ENCODE results near the gene MFN1. TPM values are rescaled to one million over a fixed set of nuclear protein-coding genes. Genes with fewer than 3 reads are reported as not detected.
A peak's percentile ranks its signal among the peaks of the same experiment; 100 is the strongest.

The MFN1 gene
- total RNA-seq, 4 donors from 2014 or later = 32.8 to 48.6 (median 37.3) TPM

GRCh38 chr3:179375091-179375999, 27.8 kb downstream of the MFN1 start:
- H3K27ac ChIP-seq (replicated peaks in 1 of 4) = no peak overlapping the region
- no peaks in the 10 kb centered on the region for H3K4me1 ChIP-seq
- H3K4me3 ChIP-seq = no peak overlapping the region
- intact Hi-C loops (cut with DNase I) = no loop called here
- H3K9me3 ChIP-seq = no peaks in the 10 kb centered on the region
- no peaks in the 10 kb centered on the region for H3K27me3 ChIP-seq
- DNase-seq (ENCODE audit: extremely low spot score) = no peak
- TF ChIP-seq CTCF (IDR thresholded peaks at IDR 0.05) = no peak
- no peak for TF ChIP-seq POLR2AphosphoS5 (IDR thresholded peaks at IDR 0.05)
- TF ChIP-seq EP300 (IDR thresholded peaks at IDR 0.05) = no peak
- no peak for TF ChIP-seq POLR2A (IDR thresholded peaks at IDR 0.05; ENCODE audit: low read depth)
- 86% methylated on average over 12 of the region's 12 CpGs for WGBS
- H3K36me3 ChIP-seq = peaks cover 39 to 76% (median 55%) of the 10 kb centered on the region in 4 donors

GRCh38 chr3:179376474-179376873, 29.0 kb downstream of the MFN1 start:
- TF ChIP-seq POLR2A (IDR thresholded peaks at IDR 0.05; ENCODE audit: low read depth) = no peak
- no peak for TF ChIP-seq EP300 (IDR thresholded peaks at IDR 0.05)
- no peak for TF ChIP-seq POLR2AphosphoS5 (IDR thresholded peaks at IDR 0.05)
- no peak for TF ChIP-seq CTCF (IDR thresholded peaks at IDR 0.05)
- Histone ChIP-seq H3K4me3 (no peak overlapping the region), H3K9me3 (no peaks in the 10 kb centered on the region), H3K36me3 (peaks cover 39 to 76% (median 61%) of the 10 kb centered on the region in 4 donors), H3K4me1 (no peaks in the 10 kb centered on the region), H3K27ac (replicated peaks in 1 of 4) (no peak overlapping the region), H3K27me3 (no peaks in the 10 kb centered on the region)
- no peak for DNase-seq (ENCODE audit: extremely low spot score)
- 84% methylated on average over 1 of the region's 1 CpG for WGBS
- intact Hi-C loops (cut with DNase I) = no loop called here

- DNase-seq (ENCODE audit: extremely low spot score) = no peak
- Histone ChIP-seq H3K9me3 (no peaks in the 10 kb centered on the region), H3K36me3 (peaks cover 3 to 57% (median 34%) of the 10 kb centered on the region in 4 donors), H3K4me1 (peaks cover 0 to 13% (median 9%) of the 10 kb centered on the region in 4 donors), H3K27me3 (no peaks in the 10 kb centered on the region), H3K27ac (replicated peaks in 1 of 4) (peak overlapping the region; percentile 1 to 48 (median 15)), H3K4me3 (peak overlapping the region in 1 of 4 donors; percentile 3)
- WGBS = 83% methylated on average over 1 of the region's 1 CpG
- TF ChIP-seq CTCF (IDR thresholded peaks at IDR 0.05) (no peak), POLR2A (IDR thresholded peaks at IDR 0.05; ENCODE audit: low read depth) (no peak), POLR2AphosphoS5 (IDR thresholded peaks at IDR 0.05) (no peak), EP300 (IDR thresholded peaks at IDR 0.05) (no peak)
- intact Hi-C loops (cut with DNase I) = no loop called here
Observed at GRCh38 chr3:179391906-179392305, 44.4 kb downstream of the MFN1 start.

GRCh38 chr3:179398574-179399231, 51.2 kb downstream of the MFN1 start:
- Histone ChIP-seq H3K4me1 (peaks cover 0 to 5% (median 3%) of the 10 kb centered on the region in 4 donors), H3K27me3 (no peaks in the 10 kb centered on the region), H3K27ac (replicated peaks in 1 of 4) (no peak overlapping the region), H3K9me3 (no peaks in the 10 kb centered on the region), H3K36me3 (peaks cover 14 to 64% (median 41%) of the 10 kb centered on the region in 4 donors), H3K4me3 (no peak overlapping the region)
- DNase-seq (ENCODE audit: extremely low spot score) = no peak
- intact Hi-C loops (cut with DNase I) = no loop called here
- 87% methylated on average over 2 of the region's 2 CpGs for WGBS
- no peak for TF ChIP-seq POLR2AphosphoS5 (IDR thresholded peaks at IDR 0.05)
- no peak for TF ChIP-seq CTCF (IDR thresholded peaks at IDR 0.05)
- TF ChIP-seq POLR2A (IDR thresholded peaks at IDR 0.05; ENCODE audit: low read depth) = no peak
- no peak for TF ChIP-seq EP300 (IDR thresholded peaks at IDR 0.05)

Data from esophagus muscularis mucosa (tissue), 4 donors.